Bronchus fibroblast of lung (primary cell): ENCODE data around the gene NOA1. TPM values are rescaled to one million over a fixed set of nuclear protein-coding genes. Genes with fewer than 3 reads are reported as not detected.

ENCODE experiments used
- total RNA-seq: library from RNA; depleted of rRNA; stranded (reverse); fragments of >200 nt; gene quantifications from 2 replicates; pipeline ENCODE4 v1.2.3, GENCODE V29; 2015

NOA1 gene
- total RNA-seq: 19.0 and 19.2 TPM in 2 replicates

DNA sequence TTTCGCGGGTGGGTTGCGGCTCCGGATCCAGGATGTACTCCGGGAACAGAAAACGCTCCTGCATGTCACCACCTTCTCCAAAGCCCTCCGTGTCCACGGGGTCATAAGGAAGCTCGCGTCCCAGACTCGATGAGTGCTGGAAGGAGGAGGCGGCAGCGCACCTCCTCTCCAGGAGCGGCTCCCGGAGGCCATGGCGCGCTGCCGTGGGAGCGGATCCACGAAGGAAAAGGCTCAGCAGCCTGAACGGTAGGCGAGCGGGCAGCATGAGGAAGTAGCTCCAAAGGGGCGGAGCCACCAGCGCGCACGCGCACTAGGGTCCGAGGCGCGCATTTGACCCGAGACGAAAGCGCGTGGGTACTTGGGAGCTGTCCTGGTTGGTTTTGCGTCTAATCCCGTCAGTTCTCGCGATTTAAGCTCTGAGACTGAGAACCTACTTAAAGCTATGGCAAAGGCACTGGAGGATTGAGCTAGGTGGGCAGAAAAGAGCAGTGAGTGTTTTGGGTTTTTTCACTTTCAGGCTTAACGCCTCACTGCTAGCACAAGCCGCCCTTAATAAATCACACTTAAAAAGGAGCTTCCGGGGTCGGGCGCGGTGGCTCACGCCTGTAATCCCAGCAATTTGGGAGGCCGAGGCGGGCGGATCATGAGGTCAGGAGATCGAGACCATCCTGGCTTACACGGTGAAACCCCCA is at the start of gene NOA1:
Gene NOA1, minus strand, starts transcription at position 286 of the 692 bp plus-strand sequence. Its CDS starts 21 bp downstream, at position 265.

DNA sequence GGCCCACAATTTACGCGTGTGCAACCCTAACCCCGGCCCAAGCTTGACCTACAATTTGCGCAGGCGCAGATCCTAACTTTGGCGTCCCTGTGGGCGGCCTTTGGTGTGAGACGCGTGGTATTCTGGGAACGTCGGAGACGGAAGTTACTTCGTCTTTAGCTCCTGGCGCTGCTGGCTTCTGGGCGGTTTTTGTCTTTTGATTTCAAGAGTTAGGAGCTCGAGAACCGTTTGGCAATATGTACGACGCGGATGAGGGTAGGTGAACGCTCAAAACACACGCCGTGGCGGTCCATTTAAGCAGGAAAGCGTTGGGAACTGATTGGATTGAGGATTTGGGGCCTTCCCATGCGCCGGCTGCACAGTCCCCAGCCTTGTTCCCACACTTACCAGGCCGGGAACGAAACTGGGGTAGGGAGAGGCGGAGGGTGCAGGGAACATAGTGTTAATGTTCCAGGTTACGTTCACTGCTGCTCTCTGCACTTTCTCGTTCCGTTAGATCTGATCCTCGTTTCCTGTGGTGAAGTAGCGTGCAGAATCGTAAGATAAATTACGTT is 1.4 kb upstream of the NOA1 start, which contains the start of gene POLR2B:
Gene POLR2B, plus strand, starts transcription at position 147 of the 554 bp plus-strand sequence. Its CDS starts 90 bp downstream, at position 237.

Other genes with a start within 250 kb of the NOA1 start
- gene SPINK2, start 155.9 kb downstream of the NOA1 start, total RNA-seq: not detected in 2 replicates
- 13.8 and 14.9 TPM in 2 replicates for gene REST, start 69.7 kb downstream of the NOA1 start, total RNA-seq
- gene POLR2B, start 1.3 kb upstream of the NOA1 start, total RNA-seq: 75.7 and 113 TPM in 2 replicates
- gene IGFBP7, start 132.8 kb upstream of the NOA1 start, total RNA-seq: 20.1 and 26.7 TPM in 2 replicates